HS-27A (cell line): ENCODE data around the gene IFI44.

ENCODE experiments used
- DNase-seq: peaks from one replicate; pipeline ENCODE4 v3.0.0-alpha.2; 2012; ENCODE audit warnings: low read depth, missing footprints

Gene IFI44, protein sequence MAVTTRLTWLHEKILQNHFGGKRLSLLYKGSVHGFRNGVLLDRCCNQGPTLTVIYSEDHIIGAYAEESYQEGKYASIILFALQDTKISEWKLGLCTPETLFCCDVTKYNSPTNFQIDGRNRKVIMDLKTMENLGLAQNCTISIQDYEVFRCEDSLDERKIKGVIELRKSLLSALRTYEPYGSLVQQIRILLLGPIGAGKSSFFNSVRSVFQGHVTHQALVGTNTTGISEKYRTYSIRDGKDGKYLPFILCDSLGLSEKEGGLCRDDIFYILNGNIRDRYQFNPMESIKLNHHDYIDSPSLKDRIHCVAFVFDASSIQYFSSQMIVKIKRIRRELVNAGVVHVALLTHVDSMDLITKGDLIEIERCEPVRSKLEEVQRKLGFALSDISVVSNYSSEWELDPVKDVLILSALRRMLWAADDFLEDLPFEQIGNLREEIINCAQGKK

DNA sequence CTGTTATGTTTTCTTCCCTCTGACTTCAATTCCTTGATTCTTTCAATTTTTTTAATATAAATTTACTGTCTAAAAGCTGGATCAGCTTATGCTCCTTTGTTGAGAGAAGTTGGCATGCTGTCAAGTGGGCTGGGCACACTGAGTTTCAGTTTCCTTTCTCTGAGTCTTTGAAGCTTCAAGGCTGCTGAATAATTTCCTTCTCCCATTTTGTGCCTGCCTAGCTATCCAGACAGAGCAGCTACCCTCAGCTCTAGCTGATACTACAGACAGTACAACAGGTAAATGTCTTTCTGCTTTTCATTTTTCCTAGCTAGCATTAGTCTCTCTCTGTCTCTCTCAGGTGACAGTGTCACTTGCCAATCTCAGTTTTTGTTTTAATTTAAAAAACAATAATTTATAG lies at the start of gene IFI44:
Gene IFI44 (plus strand): TSS at position 204 of the 400 bp plus-strand sequence. CDS start 365 bp downstream, outside the sequence.
- peak; percentile 24 for DNase-seq

DNA sequence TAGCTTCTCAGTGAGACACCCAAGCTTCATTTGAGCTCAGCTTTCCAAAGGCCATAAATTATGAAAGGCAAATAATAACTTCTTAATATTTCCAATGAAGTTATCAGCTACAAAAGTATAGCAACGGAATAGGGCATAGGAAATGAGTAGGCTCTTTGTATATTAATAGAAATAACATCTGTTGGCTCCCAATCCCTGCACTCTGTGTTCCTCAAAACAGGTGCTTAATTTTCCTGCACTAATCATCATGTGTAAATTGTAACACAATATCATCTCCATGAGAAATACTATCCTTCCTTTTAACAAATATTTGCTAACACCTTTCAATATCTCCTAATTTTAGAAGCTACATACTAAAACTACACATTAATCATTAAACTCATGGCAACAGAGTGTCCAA lies 48.6 kb upstream of the IFI44 start:
- DNase-seq, result no peak

DNA sequence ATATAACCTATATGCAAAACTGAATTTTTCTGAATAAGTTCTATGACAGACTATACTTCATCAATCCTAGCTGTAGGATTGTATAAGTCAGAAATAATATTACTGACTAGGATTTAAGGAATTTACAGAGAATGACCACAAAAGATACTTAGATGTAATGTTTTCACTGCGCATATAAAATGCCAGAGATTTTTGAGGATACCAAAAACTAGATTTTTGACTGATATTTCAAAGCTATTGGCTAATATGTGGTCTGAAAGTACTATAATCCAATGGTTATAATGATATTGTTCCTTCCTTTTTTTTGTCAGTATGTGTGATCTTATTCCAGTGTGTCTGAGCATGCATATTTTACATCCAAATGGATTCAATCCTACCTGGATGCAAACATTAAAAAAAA lies 46.4 kb upstream of the IFI44 start:
- DNase-seq, result peak; percentile 48

DNA sequence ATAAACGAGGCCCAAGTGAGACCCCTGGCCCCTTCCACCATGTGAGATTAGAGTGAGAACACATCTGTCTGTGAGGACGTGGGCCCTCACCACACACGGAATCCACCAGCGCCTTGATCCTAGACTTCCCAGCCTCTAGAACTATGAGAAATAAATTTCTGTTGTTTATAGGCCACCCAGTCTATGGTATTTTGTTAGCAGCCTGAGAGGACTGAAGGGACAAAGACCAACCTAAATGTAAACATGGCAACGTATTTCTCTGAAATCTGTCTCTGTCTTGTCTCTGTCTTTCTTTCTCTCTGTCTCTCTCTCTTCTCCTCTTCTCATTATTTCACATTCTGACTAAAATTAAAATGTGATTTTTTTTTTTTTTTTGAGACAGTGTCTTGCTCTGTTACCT lies 45.0 kb upstream of the IFI44 start:
- DNase-seq, result no peak

DNA sequence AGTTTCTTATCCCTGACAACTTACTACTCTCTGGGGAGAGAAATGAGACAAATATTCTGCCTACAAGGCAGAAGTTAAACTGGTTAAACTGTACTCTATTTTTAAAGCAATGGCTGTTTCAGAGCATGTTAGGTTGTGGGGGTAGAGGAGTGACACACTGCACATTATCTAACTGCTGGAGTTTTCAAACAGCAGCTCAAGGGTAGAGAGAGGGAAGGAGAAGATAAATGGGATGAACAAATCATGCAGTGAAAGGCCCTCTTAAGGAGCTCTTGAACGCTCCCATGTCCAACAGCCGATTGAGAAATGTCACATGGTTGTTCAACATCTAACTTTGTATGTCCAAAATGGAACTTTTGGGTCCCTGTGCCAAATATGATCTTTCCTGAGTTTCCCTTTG lies 43.4 kb upstream of the IFI44 start:
- no peak for DNase-seq

DNA sequence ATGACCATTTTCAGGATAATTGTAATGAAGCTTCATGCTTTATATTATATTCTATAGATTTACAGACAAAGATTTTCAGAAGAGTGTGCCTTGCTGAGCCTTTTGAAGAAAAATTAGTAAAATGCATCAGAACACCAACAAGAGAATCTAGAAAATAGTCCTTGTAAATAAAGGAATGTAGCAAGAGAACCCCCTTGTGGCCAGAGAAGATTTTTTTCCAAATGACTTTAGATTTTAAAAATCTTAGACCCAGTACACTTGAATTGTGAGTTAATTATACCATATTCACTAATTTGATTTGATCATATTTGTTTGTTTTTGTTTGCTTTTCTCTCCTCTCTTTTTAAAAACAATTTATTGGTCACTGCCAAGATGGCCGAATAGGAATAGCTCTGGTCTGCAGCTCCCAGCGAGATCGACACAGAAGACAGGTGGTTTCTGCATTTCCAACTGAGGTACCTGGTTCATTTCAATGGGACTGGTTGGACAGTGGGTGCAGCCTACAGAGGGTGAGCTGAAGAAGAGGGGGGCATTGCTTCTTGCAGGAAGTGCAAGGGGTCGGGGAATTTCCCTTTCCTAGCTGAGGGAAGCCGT lies 42.2 kb upstream of the IFI44 start:
- DNase-seq, result peak; percentile 23

DNA sequence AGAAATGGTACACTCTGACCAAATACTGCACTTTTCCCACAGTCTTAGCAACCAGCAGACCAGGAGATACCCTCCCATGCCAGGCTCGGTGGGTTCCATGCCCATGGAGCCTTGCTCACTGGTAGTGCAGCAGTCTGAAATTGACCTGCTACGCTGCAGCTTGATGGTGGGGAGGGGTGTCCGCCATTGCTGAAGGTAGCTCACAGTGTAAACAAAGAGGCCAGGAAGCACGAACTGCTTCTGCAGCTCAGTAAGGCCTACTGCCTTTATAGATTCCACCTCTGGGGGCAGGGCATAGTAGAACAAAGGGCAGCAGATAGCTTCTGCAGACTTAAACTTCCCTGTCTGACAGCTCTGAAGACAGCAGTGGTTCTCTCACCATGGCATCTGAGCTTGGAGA lies 41.7 kb upstream of the IFI44 start:
- no peak for DNase-seq

DNA sequence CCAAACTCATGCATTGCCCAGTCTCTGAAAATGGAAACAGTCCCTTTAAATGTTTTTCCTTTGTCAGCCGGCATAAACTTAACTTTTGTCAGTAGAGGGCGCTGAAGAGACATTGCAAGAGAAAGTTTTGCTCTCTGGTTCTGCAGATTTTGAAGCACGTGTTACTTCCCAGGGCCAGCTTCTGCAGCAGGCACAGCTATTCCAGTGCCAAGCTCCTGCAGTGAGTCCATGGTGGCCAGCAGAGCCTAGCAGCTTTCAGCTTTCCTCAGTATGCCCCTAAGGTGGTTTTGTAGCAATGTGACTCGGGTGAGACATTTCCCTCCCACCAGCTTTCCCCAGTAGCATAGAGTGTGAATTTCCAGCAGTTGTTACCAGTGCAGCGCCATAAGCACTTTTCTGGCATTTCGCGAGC lies 32.0 kb upstream of the IFI44 start:
- DNase-seq, result peak; percentile 64

DNA sequence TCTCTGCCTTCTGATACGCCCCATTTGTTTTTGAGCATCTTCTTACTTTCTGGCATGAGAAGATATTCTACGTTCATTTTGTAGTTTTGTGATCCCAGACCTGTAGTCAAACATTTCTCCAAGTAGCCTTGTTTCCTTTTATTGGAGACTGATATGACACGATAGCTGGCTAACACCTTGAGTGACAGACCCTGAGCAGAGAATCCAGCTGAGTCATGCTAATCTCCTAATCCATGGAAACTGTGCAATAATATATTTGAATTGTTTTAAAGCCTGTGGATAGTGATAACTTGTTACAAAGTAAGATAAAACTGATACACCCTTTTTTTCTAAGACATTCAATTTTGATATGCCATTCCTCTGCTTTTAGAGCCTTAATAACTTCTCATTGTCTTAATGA lies 30.6 kb upstream of the IFI44 start:
- no peak for DNase-seq

DNA sequence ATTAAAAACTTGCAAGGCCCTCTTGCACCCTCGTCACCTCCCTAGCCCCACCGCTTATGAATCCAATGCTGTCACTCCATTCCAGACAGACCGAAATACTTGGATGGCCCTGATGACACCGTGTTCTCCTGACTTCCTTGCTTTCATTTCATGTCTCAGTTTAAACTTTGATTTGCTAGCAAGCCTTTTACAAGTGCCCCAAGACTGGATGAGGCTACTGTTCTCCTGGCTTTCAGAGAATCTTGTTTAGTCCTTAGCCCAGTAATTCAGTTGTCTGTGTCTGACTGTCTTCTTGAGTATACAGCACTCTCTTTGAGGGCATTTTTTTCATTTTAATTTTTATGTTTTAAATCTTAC lies 30.2 kb upstream of the IFI44 start:
- DNase-seq, result no peak

DNA sequence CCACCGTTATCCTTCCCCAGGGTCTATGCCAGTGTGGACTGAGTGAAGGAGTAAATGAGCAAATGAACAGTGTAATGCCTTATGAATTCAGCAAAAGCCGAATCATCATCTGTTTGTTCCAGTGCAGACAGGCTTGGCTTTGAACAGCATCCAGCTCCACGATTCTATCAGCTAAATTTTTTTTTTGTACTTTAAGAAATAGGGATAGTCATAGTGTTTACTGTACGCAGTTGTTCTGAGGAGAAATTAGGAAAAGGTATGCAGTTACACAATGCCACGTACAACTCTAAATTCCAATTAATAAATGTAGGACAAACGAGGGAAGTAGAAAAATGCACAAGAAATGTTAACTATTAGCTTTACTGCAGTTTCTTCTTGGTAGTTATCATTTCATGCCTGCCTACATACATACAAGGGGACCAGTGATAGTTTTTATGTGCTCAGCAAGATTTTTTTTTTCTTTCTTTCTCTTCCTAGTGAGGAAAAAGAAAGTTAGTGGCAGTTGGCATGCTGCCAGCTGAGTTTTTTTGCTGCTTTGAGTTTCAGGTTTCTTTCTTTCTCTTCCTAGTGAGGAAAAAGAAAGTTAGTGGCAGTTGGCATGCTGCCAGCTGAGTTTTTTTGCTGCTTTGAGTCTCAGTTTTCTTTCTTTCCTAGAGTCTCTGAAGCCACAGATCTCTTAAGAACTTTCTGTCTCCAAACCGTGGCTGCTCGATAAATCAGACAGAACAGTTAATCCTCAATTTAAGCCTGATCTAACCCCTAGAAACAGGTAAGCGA lies 29.6 kb upstream of the IFI44 start, which contains the start of gene IFI44L:
Gene IFI44L (plus strand): TSS at position 646 of the 777 bp plus-strand sequence. CDS start 7,468 bp downstream, outside the sequence.
- peak; percentile 27 for DNase-seq

DNA sequence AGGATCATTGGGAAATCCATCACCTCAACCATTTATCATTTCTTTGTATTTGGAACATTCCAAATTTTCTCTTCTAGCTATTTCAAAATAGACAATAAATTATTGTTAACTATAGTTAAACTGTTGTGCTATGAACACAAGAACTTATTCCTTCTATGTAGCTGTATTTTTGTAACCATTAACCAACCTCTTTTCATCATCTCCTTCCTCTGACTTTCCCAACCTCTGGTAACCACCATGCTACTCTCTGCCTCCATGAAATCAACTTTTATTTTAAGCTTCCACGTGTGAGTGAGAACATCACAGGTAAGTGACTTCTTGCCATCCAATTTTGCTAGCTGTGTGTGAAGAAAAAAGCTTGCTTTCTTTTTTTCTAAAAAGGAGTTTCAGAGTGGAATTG lies 29.0 kb upstream of the IFI44 start:
- no peak for DNase-seq

DNA sequence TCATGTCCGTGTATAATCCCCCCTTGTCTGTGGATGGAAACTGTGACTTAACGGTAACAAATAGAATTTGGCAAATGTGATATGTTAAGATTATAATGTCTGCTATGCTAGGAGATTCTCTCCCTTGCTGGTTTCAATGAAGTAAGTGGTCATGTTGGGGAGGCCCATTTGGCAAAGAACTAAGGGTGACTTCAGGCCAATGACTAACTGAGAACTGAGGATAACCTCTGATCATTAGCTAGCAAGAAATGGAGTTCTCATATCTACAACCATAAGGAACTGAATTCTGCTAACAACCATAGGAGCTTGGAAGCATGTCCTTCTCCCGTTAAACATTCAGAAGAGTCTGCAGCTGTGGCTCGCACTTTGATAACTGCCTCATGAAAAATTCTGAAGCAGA lies 27.1 kb upstream of the IFI44 start:
- DNase-seq, result no peak

DNA sequence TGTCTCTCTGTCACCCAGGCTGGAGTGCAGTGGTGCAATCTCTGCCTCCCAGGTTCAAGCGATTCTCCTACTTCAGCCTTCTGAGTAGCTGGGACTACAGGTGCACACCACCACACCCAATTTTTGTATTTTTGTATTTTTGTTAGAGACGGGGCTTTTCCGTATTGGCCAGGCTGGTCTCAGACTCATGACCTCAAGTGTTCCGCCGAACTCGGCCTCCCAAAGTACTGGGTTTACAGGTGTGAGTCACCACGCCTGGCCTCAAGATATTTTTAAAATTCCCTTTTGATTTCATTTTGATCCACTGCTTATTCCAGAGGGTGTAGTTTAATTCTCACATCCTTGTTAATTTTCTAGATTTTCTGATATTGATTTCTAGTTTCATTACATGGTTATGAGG lies 25.6 kb upstream of the IFI44 start:
- no peak for DNase-seq

DNA sequence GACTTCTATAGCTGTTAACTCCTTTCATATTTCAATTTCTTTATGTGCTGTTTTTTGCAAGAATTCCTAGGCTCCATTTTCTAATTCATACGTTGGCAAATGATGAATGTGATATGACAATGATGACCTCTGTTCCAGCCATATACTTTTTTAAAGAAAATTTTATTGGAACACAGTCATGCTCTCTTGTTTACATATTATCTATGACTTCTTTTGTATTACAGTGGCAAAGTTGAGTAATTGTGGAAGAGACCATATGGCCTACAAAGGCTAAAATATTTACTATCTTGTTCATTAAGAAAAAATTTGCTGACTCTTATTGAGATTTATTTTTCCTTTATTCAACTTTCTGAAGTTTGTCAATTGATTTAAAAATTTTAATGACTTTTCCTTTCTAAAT lies 22.3 kb upstream of the IFI44 start:
- DNase-seq, result no peak

DNA sequence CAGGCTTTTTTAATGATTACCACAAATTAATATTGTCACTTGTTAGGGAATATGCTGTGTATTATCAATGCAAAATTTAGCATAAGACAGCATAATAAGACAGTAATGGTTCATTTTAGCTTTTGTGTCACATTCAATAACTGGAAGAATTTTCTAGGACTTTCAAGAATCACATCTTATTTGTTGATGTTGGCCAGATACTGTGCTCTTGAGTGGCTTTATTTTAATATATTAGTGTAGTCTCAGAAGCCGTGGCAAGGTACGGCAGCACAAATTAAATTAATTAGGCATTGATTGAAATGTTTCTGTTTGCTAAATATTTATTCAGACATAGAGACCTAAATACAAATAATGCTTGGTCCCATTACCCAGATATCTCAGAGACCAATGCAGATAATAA lies 19.0 kb upstream of the IFI44 start:
- no peak for DNase-seq

DNA sequence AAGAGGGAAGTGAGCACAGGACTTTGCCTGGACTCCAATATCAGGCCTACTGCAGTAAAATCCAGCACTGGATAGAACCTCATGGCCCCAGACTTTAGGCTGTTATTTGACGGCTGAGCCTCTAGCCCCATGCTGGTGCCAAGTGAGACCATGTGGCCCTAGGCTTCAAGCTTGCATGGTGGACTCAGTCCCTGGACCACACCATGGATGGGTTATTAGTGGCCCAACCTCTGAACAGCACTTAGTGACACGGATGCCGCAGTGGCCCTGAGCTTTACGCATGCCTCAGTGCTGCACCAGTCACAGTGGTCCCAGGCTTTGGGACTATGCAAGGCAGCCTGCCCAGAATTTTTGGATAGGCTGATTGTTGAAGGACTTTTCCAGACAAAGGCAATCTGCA lies 16.4 kb upstream of the IFI44 start:
- no peak for DNase-seq

DNA sequence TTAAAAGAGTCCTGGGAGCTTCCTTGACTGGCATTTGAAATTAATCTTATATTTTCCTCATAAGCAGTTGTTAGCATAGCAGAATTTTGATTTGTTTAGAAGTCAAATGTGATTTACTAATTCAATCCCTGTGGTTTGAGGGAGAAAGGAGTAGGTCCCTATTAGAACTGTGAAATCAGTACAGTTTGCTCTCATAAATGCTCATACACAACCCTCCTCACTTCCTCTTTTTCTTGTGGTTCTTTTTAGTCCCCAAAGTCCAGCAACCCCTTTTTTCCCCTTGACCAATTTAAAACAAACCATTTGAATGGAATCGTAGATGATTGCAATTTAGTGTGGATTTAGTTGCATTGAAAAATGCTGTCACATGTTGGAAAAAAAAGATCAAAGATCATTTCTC lies 9.2 kb upstream of the IFI44 start:
- no peak for DNase-seq

DNA sequence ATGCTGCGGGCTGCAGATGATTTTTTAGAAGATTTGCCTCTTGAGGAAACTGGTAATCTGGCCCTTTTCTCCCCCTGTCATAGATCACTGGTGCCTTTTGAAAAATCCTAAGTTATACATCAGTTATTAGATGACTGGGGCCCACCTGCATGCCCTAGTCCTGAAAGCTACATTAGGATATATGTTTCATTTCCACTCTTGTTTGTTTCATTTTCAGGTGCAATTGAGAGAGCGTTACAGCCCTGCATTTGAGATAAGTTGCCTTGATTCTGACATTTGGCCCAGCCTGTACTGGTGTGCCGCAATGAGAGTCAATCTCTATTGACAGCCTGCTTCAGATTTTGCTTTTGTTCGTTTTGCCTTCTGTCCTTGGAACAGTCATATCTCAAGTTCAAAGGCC lies 8.1 kb upstream of the IFI44 start:
- DNase-seq, result no peak

DNA sequence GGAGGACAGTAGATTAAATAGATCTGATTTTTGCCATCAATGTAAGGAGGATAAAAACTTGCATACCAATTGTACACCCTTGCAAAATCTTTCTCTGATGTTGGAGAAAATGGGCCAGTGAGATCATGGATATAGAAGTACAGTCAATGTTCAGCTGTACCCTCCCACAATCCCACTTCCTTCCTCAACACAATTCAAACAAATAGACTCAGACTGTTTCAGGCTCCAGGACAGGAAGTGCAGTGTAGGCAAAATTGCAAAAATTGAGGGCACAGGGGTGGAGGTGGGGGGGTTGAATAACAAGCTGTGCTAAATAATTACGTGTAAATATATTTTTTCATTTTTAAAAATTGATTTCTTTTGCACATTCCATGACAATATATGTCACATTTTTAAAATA lies 3.9 kb upstream of the IFI44 start:
- DNase-seq, result no peak

DNA sequence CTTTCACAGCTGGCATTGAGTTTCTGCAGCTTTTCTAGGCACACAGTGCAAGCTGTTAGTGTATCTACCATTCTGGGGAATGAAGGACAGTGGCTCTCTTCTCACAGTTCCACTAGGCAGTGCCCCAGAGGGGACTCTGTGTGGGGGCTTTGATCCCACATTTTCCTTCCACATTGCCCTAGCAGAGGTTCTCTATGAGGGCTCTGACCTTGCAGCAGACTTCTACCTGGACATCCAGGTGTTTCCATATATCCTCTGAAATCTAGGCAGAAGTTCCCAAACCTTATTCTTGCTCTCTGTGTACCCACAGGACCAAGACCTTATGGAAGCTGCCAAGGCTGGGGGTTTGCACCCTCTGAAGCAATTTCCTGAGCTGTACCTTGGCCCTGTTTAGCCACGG lies 2.4 kb upstream of the IFI44 start:
- DNase-seq, result no peak

DNA sequence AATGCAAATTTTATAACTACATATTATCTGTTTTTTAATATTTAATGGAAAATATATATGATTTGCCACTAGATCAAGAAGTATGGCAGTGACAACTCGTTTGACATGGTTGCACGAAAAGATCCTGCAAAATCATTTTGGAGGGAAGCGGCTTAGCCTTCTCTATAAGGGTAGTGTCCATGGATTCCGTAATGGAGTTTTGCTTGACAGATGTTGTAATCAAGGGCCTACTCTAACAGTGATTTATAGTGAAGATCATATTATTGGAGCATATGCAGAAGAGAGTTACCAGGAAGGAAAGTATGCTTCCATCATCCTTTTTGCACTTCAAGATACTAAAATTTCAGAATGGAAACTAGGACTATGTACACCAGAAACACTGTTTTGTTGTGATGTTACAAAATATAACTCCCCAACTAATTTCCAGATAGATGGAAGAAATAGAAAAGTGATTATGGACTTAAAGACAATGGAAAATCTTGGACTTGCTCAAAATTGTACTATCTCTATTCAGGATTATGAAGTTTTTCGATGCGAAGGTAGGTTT lies 556 bp downstream of the IFI44 start:
- no peak for DNase-seq

DNA sequence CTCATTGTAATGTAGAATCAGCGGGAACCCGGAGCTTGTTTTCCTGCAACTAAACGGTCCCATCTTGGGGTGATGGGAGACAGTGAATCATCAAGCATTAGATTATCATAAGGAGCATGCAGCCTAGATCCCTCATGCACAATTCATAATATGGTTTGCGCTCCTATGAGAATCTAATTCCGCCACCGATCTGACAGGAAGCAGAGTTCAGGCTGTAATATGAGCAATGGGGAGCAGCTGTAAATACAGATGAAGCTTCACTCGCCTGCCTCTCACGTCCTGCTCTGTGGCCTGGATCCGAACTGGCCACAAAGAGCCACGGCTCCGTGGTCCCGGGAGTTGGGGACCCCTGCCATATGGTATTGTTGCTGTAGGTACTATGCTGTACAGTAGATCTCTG lies 1.6 kb downstream of the IFI44 start:
- peak; percentile 17 for DNase-seq
